NCI-H2227 treated with DMSO at 0.1 percent for 48 hours (cell line): ENCODE measurements around the gene VSNL1.

Experiments used
- DNase-seq: peaks from one replicate; lab custom pipeline; 2025; lab: John Stamatoyannopoulos, UW

VSNL1 gene

GRCh38 chr2:17614174-17614930 lies 73.9 kb downstream of the VSNL1 start:
- no peak for DNase-seq

GRCh38 chr2:17615147-17615546 lies 74.7 kb downstream of the VSNL1 start:
- DNase-seq: no peak

- no peak for DNase-seq
These were observed 75.3 kb downstream of the VSNL1 start for GRCh38 chr2:17615728-17616351.

- DNase-seq: no peak
These were observed 75.9 kb downstream of the VSNL1 start for GRCh38 chr2:17616405-17616804.

- no peak for DNase-seq
These were observed 77.0 kb downstream of the VSNL1 start for GRCh38 chr2:17617516-17617915.

GRCh38 chr2:17617955-17618354 lies 77.5 kb downstream of the VSNL1 start:
- DNase-seq: no peak

GRCh38 chr2:17620280-17620679 lies 79.8 kb downstream of the VSNL1 start:
- DNase-seq: peak; percentile 12

- no peak for DNase-seq
These were observed 80.3 kb downstream of the VSNL1 start for GRCh38 chr2:17620841-17621240.

- DNase-seq: no peak
These were observed 81.3 kb downstream of the VSNL1 start for GRCh38 chr2:17621781-17622180.

GRCh38 chr2:17625446-17625845 lies 85.0 kb downstream of the VSNL1 start:
- no peak for DNase-seq

- DNase-seq: no peak
These were observed 86.5 kb downstream of the VSNL1 start for GRCh38 chr2:17626986-17627385.

GRCh38 chr2:17627434-17627833 lies 86.9 kb downstream of the VSNL1 start:
- no peak for DNase-seq

- no peak for DNase-seq
These were observed 88.1 kb downstream of the VSNL1 start for GRCh38 chr2:17628349-17629261.

GRCh38 chr2:17630089-17630488 lies 89.6 kb downstream of the VSNL1 start:
- DNase-seq: no peak

GRCh38 chr2:17634997-17635396 lies 94.5 kb downstream of the VSNL1 start:
- DNase-seq: no peak

GRCh38 chr2:17636257-17636656 lies 95.8 kb downstream of the VSNL1 start:
- no peak for DNase-seq

GRCh38 chr2:17637131-17637906 lies 96.8 kb downstream of the VSNL1 start:
- DNase-seq: no peak

GRCh38 chr2:17638196-17638743 lies 97.8 kb downstream of the VSNL1 start:
- no peak for DNase-seq

- no peak for DNase-seq
These were observed 99.9 kb downstream of the VSNL1 start for GRCh38 chr2:17640406-17640805.

- no peak for DNase-seq
These were observed 102.6 kb downstream of the VSNL1 start for GRCh38 chr2:17643031-17643615.
